GM19468 (cell line): ENCODE results near the gene KRT33B.
"Not testable (repeated sequence)": the region's sequence is repeated elsewhere in the genome, so short reads cannot be mapped to it uniquely, and the experiment has no call there.

Experiments used
- ATAC-seq: cut with Tn5 transposase; IDR thresholded peaks from one replicate; pipeline ENCODE4 v1.9.1; 2021; ENCODE audit warnings: mild to moderate bottlenecking, moderate library complexity, moderate number of reproducible peaks; ENCODE audit not compliant: unreplicated experiment; ENCODE audit errors: extremely low read depth

The KRT33B gene

DNA sequence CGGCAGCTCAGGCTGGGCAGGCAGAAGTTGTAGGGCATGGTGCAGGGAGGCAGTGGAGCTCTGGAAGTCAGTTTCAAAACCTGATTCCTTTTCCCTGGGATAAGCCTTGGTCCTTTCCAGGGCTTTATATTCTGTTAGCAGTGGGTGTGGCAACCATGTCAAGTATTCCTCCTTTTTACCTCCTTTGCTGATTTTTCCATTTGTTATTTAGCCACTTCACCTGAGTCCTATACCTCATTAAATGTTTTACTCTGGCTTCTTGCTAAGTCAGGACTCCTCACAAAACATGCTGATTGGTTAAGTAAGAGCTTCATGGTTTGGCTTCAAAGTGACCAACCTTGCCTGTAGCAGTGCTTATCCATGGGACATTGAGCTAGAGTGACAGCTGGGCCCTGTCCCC, at the start of gene KRT33B:
TSS of gene KRT33B (minus strand) at position 101 of the 400 bp plus-strand sequence. CDS start at position 38, 63 bp downstream.
- no peak for ATAC-seq

DNA sequence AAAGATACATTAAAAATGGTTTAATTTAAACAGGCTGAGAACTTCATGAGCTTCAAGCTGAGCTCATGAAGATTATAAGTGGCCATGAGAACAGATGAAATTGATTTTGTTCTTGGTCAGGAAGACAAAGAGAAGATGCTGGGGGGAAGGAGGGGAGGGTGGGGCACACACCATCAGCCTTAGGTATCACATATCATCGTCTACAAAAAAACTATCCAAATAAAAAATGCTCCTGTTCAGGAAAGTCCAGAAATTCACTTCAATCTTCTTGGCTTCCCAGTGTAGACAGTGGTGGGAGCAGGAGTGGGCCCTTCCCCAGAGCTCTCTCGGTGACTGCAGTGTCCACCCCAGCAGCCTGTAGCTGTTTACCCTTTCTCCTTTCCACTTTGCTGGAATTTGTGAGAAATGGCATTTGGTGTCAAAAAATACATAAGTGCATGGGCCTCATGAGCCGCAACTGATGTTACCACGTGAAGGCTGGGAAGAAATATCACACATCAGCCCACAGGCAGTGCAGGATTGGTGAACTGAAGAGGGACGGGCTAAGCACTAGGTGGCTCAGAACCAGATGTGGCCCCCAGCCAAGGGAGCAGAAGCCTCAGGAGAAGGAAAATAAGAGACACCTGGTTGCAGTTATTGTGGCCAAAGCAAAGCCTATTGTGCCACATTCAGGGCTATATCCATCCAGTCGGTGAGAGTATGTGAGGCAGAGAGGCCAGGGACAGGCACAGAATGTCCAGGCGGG, 48.7 kb upstream of the KRT33B start:
- ATAC-seq, result no peak

DNA sequence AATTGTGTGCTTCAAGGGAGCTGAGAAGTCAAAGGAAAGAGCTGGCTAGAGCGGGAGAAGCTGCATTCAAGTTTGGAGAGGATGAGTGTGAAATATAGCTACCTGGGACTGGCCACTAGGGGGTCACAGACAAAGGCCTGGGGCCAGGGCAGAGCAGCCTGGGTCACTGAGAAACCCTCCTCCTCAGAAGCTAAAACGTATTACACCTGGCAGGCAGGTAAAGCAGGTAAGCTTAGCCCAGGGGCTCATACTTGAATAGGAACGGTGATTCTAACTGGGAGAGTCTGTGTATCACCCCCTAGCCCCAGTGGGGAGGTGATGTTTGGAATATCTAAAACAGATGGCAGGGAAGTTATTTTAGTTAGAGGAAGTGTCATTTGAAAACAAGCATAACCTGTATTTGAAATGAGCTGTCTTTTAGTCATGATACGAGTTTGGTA, 48.0 kb upstream of the KRT33B start:
- ATAC-seq, result no peak

DNA sequence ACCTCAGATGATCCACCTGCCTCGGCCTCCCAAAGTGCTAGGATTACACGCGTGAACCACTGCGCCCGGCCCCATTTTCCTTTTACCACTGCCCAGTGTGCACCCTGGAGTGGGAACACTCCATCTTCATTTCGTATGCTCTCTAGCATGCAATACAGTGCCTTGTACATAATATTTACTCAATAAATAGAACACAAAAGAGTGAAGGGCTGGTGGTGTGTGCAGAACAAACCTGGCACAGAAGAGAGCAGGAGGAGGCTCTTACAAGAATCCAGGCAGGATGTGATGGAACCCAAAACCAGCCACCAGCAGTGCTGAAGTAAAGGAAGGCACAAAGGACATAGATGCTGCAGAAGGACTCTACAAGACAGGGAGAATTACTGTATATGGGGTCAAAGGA, 47.5 kb upstream of the KRT33B start:
- ATAC-seq, result no peak

DNA sequence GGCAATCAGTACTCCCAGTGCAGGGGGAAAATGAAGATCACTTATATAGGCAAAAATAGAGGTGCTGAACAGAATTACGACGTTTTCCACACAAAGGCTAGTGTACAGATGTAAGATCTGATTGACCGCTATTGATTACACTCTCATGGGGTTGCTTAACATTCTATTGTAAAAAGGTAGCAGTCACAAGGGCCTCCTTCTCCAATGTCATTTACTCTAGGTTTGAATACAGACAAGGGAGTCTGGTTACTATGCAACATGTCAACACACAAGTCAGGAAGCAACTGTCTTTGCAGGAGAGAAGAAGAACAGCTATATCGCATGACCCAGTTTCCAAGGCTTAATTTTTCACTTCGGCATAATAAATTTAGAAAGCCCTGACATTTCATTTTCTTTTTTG, 46.9 kb upstream of the KRT33B start:
- no peak for ATAC-seq

DNA sequence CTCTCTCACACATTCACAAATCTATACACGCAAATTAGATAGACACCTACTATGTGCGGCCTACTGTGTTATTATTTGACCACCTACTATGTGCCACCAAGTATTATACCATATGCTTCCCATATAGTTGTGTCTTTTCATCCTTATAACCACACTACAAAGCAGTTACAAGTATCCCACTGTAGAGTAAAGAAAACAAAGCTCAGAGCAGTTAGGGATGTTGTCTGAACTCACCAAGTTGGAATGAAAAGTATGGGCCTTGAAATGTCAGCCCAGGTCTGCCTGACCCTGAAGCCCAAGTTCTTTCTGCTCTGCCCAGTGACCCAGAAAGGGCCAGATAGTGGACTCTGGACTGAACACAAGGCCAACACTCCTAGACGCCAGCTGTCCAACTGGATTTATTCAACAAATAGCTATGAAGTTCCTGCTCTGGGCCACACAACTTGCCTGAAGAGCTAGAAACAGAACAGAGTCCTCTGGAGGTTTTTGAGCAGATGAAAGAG, 46.3 kb upstream of the KRT33B start:
- no peak for ATAC-seq

DNA sequence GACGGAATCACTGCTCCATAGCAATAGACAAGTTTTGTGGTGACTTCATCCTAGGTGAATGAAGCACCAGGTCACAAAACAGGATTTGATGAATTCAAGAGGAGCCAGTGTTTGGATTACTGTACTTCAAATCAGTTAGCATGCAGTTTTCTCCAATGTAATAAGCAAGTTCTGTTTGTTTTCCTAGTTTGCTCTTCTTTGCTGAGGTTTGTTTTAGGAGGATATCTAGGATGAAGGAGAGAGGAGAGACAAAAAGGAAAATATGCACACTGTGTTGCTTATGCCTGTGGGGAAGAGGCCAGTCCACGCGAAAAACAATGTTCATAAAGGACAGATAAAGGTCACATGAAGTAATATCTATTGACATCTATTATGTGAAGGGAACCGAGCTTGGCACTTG, 45.8 kb upstream of the KRT33B start:
- ATAC-seq, result no peak

DNA sequence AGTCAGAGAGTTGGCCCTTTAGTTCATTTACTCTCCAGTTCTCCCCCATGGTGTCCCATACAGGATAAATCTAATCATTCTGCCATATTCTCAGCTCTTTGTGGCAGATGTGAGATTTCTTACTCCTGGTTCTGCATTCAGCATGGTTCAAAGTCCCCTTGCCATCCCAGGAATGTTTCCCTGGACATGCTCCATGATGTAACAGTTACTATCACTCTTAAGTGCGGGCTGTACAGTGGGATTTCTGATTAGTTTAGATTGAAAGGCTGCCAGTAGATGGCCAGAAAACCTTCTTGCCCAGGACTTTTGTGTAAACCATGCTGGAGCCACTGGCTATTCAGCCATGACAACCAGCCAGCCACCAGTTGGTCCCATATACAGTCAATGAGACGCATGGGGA, 44.4 kb upstream of the KRT33B start:
- no peak for ATAC-seq

DNA sequence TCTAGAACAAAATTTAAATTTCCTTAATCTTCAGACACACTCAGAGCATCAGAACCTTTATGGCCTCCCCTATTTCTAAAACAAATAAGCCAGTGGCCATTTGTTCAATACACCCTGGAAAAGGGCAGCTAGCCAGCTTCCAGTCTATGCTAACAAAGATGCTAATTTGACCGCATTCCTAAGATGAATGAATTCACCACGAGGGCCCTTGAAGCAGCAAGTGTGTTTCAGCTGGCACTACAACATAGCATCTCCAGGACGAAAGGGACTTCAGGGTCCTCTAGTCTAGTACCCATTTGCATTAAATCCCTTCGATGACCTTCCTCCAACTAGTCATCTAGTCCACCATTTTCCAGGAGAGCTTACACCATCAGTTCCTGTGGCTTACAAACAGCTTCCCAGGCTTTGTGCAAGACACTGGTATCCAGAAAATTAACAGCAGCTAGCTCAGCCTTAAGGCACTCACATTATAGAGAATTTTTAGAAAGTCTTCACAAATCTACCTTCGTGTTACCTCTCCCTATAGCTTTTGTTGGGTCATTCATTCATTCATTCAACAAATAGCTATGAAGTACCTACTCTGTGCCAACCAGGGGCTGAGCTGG, 43.8 kb upstream of the KRT33B start:
- ATAC-seq, result no peak

DNA sequence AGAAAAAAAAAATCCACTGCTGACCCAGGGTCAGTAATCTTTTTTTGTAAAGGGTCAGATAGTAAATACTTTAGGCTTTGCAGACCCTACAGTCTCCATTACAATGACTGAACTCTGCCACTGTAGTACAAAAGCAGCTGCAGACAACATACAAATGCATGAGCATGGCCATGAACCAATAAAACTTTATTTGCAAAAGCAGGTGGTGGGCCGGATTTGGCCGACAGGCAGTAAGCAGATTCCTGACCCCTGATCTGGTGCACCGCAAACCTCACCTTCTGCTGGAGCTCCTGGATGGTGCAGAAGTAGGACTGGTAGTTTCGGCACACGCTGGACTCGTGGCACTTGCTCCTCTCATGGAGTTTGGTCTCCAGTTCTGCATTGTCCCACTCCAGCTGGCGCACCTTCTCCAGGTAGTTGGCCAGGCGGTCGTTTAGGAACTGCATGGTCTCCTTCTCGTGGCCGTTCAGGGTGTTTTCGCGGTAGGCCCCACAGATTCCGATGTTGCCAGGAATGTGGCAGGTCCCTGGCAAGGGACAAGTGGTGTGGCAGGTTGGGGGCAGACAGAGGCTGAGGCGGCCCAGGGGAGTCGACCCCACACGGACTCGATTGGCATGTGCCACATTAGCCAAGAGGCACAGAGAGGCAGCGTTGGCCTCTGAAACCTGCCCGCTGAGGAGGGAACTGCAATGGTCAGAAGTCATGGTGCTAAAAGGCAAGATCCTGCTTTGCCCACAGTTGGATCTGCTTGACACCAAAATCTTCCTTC, 41.6 kb upstream of the KRT33B start:
- ATAC-seq, result no peak

DNA sequence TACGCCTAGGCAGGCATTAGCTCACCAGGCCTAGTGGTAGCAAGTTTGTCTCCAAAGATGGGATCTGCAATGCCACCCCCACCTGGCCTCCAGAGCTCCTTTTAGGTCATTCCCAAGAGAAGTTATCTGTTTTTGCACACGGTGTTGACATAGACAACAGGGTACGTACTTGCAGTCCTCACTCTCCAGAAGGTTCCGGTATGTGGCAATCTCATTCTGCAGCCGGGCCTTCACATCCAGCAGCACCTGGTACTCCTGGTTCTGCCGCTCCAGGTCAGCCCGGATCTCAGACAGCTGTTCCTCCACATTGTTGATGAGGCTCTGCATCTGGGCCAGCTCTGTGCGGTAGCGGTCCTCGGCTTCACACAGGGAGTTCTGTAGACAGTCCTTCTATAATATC, 37.6 kb upstream of the KRT33B start:
- ATAC-seq, result no peak

DNA sequence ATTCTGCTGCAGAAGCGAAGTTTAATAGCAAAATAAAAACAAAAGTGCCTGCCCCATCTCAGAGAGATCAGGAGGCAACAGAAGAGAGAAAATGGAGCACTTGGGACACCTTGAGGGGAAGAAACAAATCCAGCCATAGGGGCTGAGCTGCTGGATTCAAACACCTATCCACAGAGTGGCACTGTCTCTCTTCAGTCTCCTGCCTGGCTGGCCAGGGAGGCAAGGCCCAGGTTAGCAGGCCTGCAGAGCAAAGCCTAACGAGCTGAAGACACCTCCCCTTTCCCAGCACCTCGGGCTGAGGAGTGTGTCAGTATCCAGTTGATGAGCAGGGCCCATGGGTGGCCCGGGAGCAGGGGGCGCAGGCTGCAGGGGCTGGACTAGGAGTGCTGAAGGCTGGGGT, 36.6 kb upstream of the KRT33B start:
- ATAC-seq, result no peak

DNA sequence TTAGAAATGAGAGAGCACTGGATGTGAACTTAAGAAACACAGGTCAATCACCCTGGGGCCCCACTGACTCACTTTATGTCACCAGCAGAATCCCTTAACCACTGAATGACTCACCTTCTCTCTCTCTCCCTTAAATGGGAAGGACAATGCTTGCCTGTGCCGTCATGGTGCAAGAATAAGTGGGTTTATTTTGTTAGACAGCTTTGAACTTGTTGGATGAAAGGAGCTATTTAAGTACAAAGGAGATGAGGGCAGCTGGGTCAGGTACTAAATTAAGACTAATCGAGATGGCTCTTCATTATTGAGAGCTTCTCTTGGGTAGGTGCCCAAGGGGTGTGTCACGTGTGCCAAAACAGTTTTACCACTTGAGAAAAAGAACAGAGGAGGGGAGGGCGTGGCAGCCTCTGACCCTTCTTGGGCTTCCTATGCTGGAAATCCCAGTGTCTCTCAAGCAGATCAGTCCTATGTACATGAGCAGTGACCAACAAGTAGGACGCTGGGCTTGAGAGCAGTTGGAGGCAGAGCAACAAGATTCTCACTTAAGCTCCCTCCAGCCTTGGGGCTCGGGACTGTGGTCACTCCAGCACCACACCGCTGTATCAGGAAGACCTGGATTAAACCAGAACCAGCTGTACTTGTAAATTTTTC, 34.5 kb upstream of the KRT33B start:
- ATAC-seq, result no peak

DNA sequence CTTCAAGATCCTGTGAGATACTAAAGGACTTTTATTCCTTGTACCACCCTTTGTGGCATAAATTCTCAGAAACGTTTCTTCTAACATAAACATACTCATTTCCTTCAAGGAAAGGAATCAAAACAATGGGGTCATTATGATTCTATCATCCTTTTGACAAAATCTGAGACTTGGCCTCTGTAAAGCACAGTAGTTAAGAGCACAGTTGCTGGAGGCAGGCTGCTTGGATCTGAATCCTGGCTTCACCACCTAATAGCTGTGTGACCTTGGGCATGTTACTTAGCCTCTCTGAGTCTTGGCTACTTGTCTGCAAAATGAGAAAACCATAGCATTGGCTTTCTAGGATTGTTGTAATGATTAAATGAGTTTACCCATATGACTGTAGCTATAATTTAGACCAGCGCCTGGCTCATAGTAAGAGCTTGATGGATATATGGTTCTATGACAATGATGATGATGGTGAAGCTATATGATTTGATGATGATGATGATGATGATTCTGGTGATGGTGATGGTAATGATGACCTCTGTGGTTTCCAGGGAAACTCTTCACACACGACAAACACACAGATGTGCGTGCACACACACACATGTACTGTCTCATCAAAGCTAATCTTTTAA, 33.9 kb upstream of the KRT33B start:
- no peak for ATAC-seq

DNA sequence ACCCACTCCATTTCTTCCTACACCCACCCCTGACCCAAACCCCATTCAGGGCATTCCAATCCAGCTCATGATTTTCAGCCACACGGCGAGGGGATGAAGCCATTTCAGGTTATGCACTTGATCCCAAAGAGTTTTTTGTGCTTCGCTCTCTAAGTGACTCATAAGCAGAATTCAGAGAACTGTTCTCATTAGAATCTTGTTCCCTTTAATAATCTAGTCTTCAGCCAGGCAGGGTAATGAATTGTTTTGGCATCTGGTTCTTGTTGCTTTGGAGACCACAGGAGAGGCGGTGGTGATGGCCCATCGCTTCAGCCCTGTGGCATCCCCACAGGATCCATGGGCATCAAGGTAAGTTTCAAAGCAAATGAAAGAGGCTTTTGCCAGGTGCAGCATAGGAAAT, 32.5 kb upstream of the KRT33B start:
- ATAC-seq, result no peak

DNA sequence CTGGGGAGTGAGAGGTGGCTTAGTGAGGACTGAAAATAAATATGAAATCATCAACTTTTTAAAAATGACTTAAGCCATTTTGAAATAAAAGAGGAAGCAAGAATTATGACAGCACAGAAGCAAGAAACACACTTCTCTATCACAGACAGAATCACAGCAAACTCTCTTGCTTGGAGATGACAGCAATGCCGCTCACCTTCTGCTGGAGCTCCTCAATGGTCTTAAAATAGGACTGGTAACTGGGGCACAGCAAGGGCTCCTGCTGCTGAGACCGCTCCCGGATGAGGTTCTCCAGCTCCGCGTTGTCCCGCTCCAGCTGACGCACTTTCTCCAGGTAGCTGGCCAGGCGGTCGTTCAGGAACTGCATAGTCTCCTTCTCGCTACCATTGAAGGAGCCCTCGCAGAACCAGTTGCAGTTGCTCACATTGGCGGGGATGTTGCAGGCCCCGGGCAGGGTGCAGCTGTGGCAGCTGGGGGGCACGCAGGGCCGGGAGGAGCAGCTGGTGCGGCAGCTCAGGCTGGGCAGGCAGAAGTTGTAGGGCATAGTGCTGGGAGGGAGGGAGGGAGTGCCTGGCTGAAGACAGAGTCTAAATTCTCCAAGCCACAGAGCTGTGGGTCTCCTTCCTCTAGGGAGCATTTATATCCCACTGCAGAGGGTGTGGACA, 27.5 kb upstream of the KRT33B start, which contains the start of gene KRT31:
TSS of gene KRT31 (minus strand) at position 613 of the 665 bp plus-strand sequence. CDS start at position 544, 69 bp downstream.
- ATAC-seq, result no peak

DNA sequence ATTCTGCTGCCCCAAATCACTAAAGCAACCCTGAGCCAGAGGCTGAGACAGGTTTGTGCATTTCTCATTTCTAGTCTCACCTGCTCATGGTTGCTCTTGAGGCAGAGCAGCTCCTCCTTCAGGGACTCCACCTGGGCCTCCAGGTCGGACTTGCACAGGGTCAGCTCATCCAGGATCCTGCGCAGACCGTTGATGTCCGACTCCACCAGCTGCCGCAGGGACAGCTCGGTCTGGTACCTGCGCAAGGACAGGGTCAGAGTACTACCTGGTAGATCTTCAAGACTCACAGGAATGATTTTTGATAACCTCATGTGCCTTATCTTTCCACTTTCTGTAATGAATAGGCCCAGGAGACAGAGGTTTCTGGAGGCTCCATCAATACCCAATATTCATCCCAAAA, 26.7 kb upstream of the KRT33B start:
- ATAC-seq, result no peak

DNA sequence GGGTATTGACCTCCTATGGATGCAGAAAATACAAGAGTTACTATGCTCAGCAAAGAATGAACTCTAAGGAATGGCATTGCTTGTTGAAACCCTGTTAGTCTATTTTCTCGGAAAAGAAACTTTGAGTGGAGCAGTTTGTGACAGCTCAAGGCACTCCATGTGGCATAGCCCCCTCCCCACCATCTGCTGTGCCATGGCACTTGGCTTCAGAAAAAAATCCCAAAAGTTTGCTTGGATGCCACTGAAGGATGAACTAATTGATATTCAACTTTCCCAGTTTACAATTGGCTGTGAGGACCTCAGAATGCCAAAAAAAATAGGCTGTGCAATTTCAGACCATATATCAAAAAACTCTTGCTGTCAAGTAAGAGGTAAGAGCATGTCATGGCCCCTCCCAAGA, 26.0 kb upstream of the KRT33B start:
- ATAC-seq, result no peak

DNA sequence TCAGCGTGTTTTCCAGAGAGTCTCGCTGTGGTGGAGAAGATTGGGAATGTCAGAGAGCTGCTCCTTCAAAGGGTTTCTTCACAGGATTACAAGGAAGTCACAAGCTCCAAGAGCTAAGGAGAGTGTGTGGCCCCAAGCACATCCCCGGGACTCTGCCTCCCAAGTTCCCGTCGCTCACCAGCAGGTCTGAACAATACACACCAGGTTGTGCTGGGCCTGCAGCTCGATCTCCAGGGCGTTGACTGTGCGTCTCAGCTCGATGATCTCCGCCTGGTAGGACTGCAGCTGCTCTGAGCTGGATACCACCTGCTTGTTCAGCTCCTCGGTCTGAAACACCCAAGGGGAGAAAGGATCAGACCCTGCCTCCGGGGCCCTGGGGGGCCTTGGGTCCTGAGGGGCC, 25.4 kb upstream of the KRT33B start:
- not testable (repeated sequence) for ATAC-seq
